HepG2 (cell line): ENCODE measurements around the gene RBM12. TPM values are rescaled to one million over a fixed set of nuclear protein-coding genes. Genes with fewer than 3 reads are reported as not detected.

Source experiments
- ATAC-seq: fragments of 200-7000 bp; cut with Tn5 transposase; 3 replicates; pipeline ENCODE4 v1.9.1; 2020; ENCODE audit warnings: mild to moderate bottlenecking, moderate library complexity
- BruUV-seq: library from RNA; stranded (reverse); fragments of 400-500 nt; replicated peaks from 2 replicates; lab custom pipeline; 2021; lab: Mats Ljungman, UMichigan
- CTCF ChIA-PET: fragments of 300-600 bp; formaldehyde crosslinking; extraction: SDS; loops from one replicate; lab custom pipeline; 2021; ENCODE audit warnings: low total read pairs, inconsistent platforms, low intra/inter-chr PET ratio; lab: Yijun Ruan, JAX
- POLR2A ChIA-PET: fragments of 350-600 bp; sonication (Branson Sonifier 250); formaldehyde crosslinking; loops from one replicate; lab custom pipeline; 2020; ENCODE audit warnings: antibody characterized with exemption, inconsistent platforms; lab: Yijun Ruan, JAX
- DNase-seq: peaks from one replicate; pipeline ENCODE4 v3.0.0-alpha.2; 2015; ENCODE audit warnings: low spot score
- FAIRE-seq: peaks from 3 replicates; lab custom pipeline; 2011; peaks lifted over from hg19 to GRCh38; lab: Jason Lieb, UNC
- H2AFZ ChIP-seq: one replicate; pipeline ENCODE4 v1.6.1; 2011; ENCODE audit warnings: low read length, inconsistent platforms
- H3K27ac ChIP-seq: fragments of 300-600 bp; 3 replicates; pipeline ENCODE4 v1.8.0; 2011; ENCODE audit warnings: mixed run types, mild to moderate bottlenecking, mixed read lengths, low read length, inconsistent platforms; ENCODE audit not compliant: insufficient read depth; ENCODE audit errors: extremely low read length
- H3K27me3 ChIP-seq, 2 experiments: fragments of 200-600 bp in 1 of 2; 2 replicates in 1 of 2; 3 replicates in 1 of 2; pipeline versions ENCODE4 v1.6.0 to v1.8.0; 2011; ENCODE audit warnings: low read length in 2 of 2, mild to moderate bottlenecking in 2 of 2, moderate library complexity in 2 of 2, inconsistent platforms in 1 of 2; ENCODE audit not compliant: insufficient read depth in 2 of 2, control insufficient read depth in 1 of 2
- H3K36me3 ChIP-seq, 2 experiments: fragments of 200-600 bp in 1 of 2; replicated peaks in 1 of 2; 2 replicates in 1 of 2; 3 replicates in 1 of 2; pipeline versions ENCODE4 v1.5.1 to v1.8.0; 2011; ENCODE audit warnings: low read length in 2 of 2, inconsistent platforms in 1 of 2; ENCODE audit not compliant: insufficient read depth in 2 of 2, control insufficient read depth in 1 of 2
- H3K4me1 ChIP-seq: 2 replicates; pipeline ENCODE4 v1.5.1; 2012; ENCODE audit warnings: low read length, inconsistent platforms; ENCODE audit not compliant: insufficient read depth
- H3K4me2 ChIP-seq: 2 replicates; pipeline ENCODE4 v1.6.0; 2011; ENCODE audit warnings: low read depth, low read length, inconsistent platforms
- H3K4me3 ChIP-seq, 3 experiments: fragments of 200-600 bp in 1 of 3; sonication (generic), shearing (Covaris generic) in 1 of 3; replicated peaks in 1 of 3; 2 replicates each; pipeline ENCODE4 v1.5.1; 2011 to 2016; ENCODE audit warnings: low read length in 3 of 3, inconsistent platforms in 2 of 3, low read depth in 2 of 3, mild to moderate bottlenecking in 2 of 3, control low read depth in 1 of 3, mixed read lengths in 1 of 3; ENCODE audit not compliant: insufficient read depth in 1 of 3
- H3K79me2 ChIP-seq: one replicate; pipeline ENCODE4 v1.6.1; 2011; ENCODE audit warnings: low read length, inconsistent platforms; ENCODE audit not compliant: insufficient read depth
- H3K9ac ChIP-seq: 2 replicates; pipeline ENCODE4 v1.6.0; 2011; ENCODE audit warnings: mild to moderate bottlenecking, low read depth, low read length, inconsistent platforms; ENCODE audit not compliant: insufficient read depth
- H3K9me3 ChIP-seq: 2 replicates; pipeline ENCODE4 v1.5.1; 2012; ENCODE audit warnings: mild to moderate bottlenecking, low read length
- H4K20me1 ChIP-seq: 2 replicates; pipeline ENCODE4 v1.6.0; 2011; ENCODE audit warnings: inconsistent platforms, mild to moderate bottlenecking, low read length, moderate library complexity; ENCODE audit not compliant: insufficient read depth
- AGO2 ChIP-seq: fragments of 200-400 bp; formaldehyde crosslinking; optimal IDR thresholded peaks from 2 replicates; pipeline ENCODE3; 2017; ENCODE audit warnings: mild to moderate bottlenecking, low read depth, low read length, moderate library complexity
- FOXO4 ChIP-seq: sonication (generic); formaldehyde crosslinking; conservative IDR thresholded peaks from 2 replicates; pipeline ENCODE4 v1.8.1; 2023; ENCODE audit warnings: missing genetic modification reagents
- MBNL3 ChIP-seq: fragments of 250-450 bp; sonication (Bioruptor Pico); conservative IDR thresholded peaks from 2 replicates; pipeline ENCODE4 v1.8.0; 2022; ENCODE audit warnings: mild to moderate bottlenecking, inconsistent platforms
- MED13 ChIP-seq: sonication (generic); formaldehyde crosslinking; IDR thresholded peaks from 2 replicates; pipeline ENCODE4 v1.5.0; 2020; ENCODE audit warnings: missing genetic modification reagents
- MTERF4 ChIP-seq: sonication (generic); formaldehyde crosslinking; IDR thresholded peaks from 2 replicates; pipeline ENCODE4 v1.8.0; 2023; ENCODE audit warnings: mild to moderate bottlenecking, missing genetic modification reagents
- NRL ChIP-seq: sonication (generic); formaldehyde crosslinking; IDR thresholded peaks from 2 replicates; pipeline ENCODE4 v1.5.0; 2020; ENCODE audit warnings: missing genetic modification reagents, mild to moderate bottlenecking, moderate library complexity, borderline replicate concordance
- SPEN ChIP-seq: sonication (generic); formaldehyde crosslinking; IDR thresholded peaks from 2 replicates; pipeline ENCODE4 v1.5.1; 2020; ENCODE audit warnings: low read depth, mild to moderate bottlenecking, missing genetic modification reagents
- USF2 ChIP-seq, 2 experiments: sonication (generic) in 1 of 2; formaldehyde crosslinking in 1 of 2; IDR thresholded peaks; 2 replicates each; pipeline versions ENCODE4 v1.5.1 to v1.6.1; 2011 to 2020; ENCODE audit warnings: borderline replicate concordance in 1 of 2, low read depth in 1 of 2, low read length in 1 of 2, mild to moderate bottlenecking in 1 of 2, missing genetic modification reagents in 1 of 2, moderate library complexity in 1 of 2
- ZNF296 ChIP-seq: sonication (generic); formaldehyde crosslinking; conservative IDR thresholded peaks from 2 replicates; pipeline ENCODE4 v1.5.0; 2020; ENCODE audit warnings: mild to moderate bottlenecking, missing genetic modification reagents
- ZNF580 ChIP-seq: IDR thresholded peaks from 2 replicates; pipeline ENCODE4 v1.6.1; 2016; ENCODE audit warnings: low read depth, borderline replicate concordance
- ZNF687 ChIP-seq: sonication (generic); formaldehyde crosslinking; IDR thresholded peaks from 2 replicates; pipeline ENCODE4 v1.5.1; 2020; ENCODE audit warnings: mild to moderate bottlenecking, missing genetic modification reagents, moderate library complexity
- WGBS: methylation state at CpG from one replicate; pipeline ENCODE4 v1.1.6; 2017; ENCODE audit warnings: low lambda C conversion rate; 5-methylcytosine and 5-hydroxymethylcytosine counted together
- in situ Hi-C: cut with HindIII; loops from 2 replicates; pipeline ENCODE4 v1.10.0; 2017; ENCODE audit warnings: low pct_unique_long_range_greater_than_20kb; ENCODE audit not compliant: extremely low pct_ligation_motif_present
- intact Hi-C: fragments of 100-400 bp; cut with micrococcal nuclease; formaldehyde crosslinking; loops from one replicate; pipeline ENCODE4 v1.10.0; 2022; ENCODE audit not compliant: unreplicated experiment
- polyA plus RNA-seq, 8 experiments: library from polyadenylated mRNA; depleted of rRNA in 3 of 8; stranded (reverse) in 7 of 8; unstranded in 1 of 8; fragments of >200 nt; fragmentation: Illumina TruSeq in 4 of 8; extraction: Trizol in 4 of 8; gene quantifications; 2 replicates each; pipeline versions ENCODE4 v1.2.1 to v1.2.3, GENCODE V29; 2011 to 2016; ENCODE audit warnings: low read depth in 4 of 8, missing spikeins in 1 of 8, mixed read lengths in 1 of 8; ENCODE audit not compliant: insufficient read depth in 1 of 8
- total RNA-seq, 5 experiments: library from RNA; depleted of rRNA; stranded (reverse); fragments of >200 nt; fragmentation: Illumina TruSeq; extraction: Trizol; gene quantifications; 2 replicates each; pipeline ENCODE4 v1.2.3, GENCODE V29; 2016; ENCODE audit warnings: low read depth in 1 of 5

RBM12 gene
- total and polyA plus RNA-seq, 2 of the 13 experiments (the other 11 are each of a cell fraction or from before 2014, with no cell fraction given) = 97.9 to 104 TPM

- Histone ChIP-seq H3K27me3 (no peaks in the 10 kb centered on the region), H3K9ac (no peak overlapping the region), H3K79me2 (no peaks in the 10 kb centered on the region), H3K4me2 (no peak overlapping the region), H3K27ac (no peak overlapping the region), H3K9me3 (no peaks in the 10 kb centered on the region), H4K20me1 (peaks cover 9% of the 10 kb centered on the region; the same call in 1 of the 2 replicates), H2AFZ (no peak overlapping the region), H3K4me3 (no peak overlapping the region), H3K36me3 (peaks cover 47 to 62% of the 10 kb centered on the region in 2 experiments), H3K4me1 (peaks cover 14% of the 10 kb centered on the region)
- intact Hi-C loops (no loop called here), in situ Hi-C loops (no loop called here)
- ChIA-PET POLR2A (interaction anchor here (1.7 kb wide), 1 partner anchor 9 kb away, joined by 5 read pairs; no protein-coding TSS in a partner anchor), CTCF (no interaction called here)
- ATAC-seq = peak; percentile 9; the same call in 2 of the 3 replicates
- 96% methylated on average over 12 of the region's 13 CpGs for WGBS
- DNase-seq = no peak
- TSS peak; percentile 42 for BruUV-seq
- FAIRE-seq = no peak
- no peak for TF ChIP-seq MED13 (CRISPR knock-in tag)
- TF ChIP-seq MTERF4 (CRISPR knock-in tag) = peak; percentile 30; the same call in 1 of the 2 replicates
- 0 out of 2 replicates have a peak, but pooled peaks have one; percentile 17 for TF ChIP-seq ZNF296
- peak; percentile 56 for TF ChIP-seq AGO2
- no peak for TF ChIP-seq ZNF580 (CRISPR knock-in tag)
- no peak for TF ChIP-seq USF2 (IDR thresholded peaks at IDR 0.05; ENCODE audit: low read depth, low read length)
- TF ChIP-seq USF2 (CRISPR knock-in tag; IDR thresholded peaks at IDR 0.05; ENCODE audit: borderline replicate concordance) = no peak
- TF ChIP-seq SPEN (CRISPR knock-in tag) = peak; percentile 21; the same call in 1 of the 2 replicates
- peak; percentile 35 for TF ChIP-seq ZNF687 (CRISPR knock-in tag)
- TF ChIP-seq MBNL3 (CRISPR knock-in tag) = no peak
- TF ChIP-seq NRL (CRISPR knock-in tag) = peak; percentile 64; the same call in 1 of the 2 replicates
- 0 out of 2 replicates have a peak, but pooled peaks have one; percentile 61 for TF ChIP-seq FOXO4
These were observed 38.2 kb downstream of the RBM12 start for GRCh38 chr20:35626386-35627001.
